GM21515 (cell line): ENCODE measurements around the gene SLC51A.

Experiments used
- ATAC-seq: cut with Tn5 transposase; IDR thresholded peaks from one replicate; pipeline ENCODE4 v1.9.1; 2021; ENCODE audit not compliant: unreplicated experiment

SLC51A gene

GRCh38 chr3:196214783-196215441 is 1.4 kb upstream of the SLC51A start:
- ATAC-seq = no peak

- no peak for ATAC-seq
These were observed 777 bp upstream of the SLC51A start for GRCh38 chr3:196215493-196216020.

DNA sequence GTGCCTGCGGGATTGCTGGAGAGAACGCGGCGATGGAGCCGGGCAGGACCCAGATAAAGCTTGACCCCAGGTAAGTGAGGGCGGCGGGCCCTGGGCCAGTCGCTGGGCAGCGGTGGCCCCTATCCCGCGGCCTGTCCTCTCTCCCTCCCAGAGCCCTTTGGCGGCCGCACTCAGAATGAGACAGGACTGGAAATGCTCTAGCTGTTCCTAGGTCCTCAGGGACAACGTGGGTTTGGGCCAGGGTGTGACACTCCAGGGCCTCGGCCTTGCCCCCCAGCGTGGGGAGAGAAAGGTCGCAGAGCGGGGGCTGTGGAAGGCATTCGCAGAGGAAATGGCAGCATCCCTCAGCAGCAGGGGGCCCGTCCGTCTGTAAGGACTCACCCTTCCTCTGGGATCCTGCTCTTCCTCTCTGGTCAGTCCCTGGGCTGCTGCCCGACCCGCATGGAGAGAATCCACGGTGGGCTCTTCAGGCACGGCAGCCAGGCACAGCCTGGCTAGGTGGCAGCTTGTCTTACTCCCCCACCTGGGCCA is 412 bp downstream of the SLC51A start:
- ATAC-seq = no peak

DNA sequence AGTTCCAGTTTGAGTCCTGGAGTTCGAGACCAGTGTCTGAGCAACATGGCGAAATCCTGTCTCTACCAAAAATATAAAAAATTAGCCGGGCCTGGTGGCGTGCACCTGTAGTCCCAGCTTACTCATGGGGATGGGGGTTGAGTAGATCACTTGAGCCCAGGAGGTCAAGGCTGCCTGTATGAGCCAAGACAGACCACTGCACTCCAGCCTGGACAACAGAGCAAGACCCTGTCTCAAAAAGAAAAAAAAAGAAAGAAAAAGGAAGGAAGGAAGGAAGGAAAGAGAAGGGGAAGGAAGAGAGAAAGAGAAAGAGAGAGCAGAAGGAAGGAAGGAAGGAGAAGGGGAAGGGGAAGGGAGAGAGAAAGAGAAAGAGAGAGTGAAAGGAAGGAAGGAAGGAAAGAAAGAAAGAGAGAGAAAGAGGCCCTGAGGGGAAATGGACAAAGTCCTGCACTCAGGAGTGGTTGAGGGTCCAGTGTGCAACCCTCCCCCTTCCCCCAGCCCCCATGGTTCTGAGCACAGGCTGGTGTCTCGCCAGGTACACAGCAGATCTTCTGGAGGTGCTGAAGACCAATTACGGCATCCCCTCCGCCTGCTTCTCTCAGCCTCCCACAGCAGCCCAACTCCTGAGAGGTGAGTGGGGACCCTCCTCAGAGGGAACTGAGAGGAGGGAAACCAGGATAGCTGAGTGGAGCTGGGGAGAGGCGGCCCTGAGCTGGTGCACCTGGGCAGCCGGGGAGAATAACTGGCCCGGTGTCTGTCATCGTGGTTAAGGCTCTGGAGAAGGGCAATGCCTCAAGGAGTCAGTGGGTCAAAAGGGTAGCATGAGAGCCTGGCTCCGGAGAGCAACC is 1.2 kb downstream of the SLC51A start:
- ATAC-seq = no peak

DNA sequence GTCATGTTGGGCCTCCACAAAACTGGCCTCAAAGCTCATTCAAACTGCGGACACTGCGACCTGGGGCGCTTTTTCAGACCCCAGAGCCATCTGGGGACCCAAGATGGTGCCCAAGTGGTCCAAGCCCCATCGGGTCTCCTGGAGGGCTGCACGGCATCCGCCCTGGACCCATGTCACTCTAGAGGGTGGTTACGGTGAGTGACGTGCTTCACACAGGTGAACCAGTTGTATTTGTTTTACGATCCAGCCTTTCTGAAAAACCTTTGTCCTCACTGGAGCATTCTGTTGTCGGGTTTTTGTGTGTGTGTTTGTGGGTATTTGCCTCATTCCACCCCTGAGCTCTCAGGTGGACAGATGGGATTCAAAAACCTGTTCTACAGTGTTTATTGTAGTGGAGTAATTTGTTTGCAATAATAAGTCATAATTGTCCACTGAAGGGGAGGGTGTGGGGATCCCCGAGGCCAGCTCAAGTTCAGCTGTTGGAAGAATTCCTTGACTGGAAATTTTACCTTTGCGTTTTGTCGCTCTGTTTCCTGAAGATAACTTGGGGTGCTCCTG is 1.9 kb downstream of the SLC51A start:
- no peak for ATAC-seq

DNA sequence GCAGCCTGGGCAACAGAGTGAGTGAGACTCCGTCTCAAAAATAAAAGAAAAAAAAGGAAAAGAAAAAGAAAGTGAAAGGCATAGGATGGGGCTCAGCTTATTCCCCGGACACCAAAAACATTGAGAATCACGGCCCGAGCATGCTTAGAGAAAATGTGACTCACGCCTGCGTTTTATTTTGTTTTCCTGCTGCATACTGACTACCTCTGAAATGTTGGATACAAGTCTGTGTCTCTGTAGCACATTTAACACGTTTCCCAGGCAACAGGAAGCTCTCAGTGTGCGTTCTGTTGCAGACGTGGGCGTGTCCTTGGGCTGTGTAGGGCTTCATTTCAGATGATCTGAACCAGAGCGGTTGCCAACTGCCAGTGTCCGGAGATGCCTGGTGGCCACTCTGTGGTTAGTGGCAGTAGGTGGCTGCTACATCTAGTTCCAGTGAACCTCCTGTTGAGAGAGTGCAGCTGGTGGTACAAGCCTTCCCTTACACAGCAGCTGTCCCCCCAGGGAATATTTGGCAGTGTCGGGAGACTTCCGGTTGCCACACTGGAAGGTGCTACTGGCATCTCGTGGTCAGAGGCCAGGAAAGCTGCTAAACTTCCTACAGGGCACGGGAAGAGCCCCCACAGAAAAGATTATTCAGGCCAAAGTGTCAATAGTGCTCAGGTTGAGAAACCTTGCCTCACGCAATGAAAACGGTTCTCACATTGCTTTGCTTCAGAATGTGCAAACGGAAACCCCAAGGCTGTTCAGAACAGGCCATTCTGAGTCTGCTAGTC is 3.0 kb downstream of the SLC51A start:
- peak; percentile 72 for ATAC-seq

DNA sequence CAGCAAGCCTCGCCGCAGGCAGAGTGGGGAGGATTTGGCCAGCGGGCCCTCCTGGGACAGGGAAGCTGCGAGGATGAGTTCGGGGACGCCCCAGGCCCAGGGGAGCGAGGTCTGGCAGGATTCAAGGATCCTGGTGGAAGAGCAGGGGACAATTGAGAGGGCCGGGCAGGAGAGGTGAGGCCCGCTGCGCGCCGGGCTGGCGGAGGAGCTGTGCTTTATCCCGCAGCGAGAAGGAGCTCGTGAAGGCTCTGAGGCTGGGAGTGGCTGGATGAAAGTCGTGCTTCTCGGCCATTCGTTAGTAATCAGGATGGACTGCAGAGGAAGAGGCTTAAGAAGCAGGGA is 3.6 kb downstream of the SLC51A start:
- no peak for ATAC-seq

DNA sequence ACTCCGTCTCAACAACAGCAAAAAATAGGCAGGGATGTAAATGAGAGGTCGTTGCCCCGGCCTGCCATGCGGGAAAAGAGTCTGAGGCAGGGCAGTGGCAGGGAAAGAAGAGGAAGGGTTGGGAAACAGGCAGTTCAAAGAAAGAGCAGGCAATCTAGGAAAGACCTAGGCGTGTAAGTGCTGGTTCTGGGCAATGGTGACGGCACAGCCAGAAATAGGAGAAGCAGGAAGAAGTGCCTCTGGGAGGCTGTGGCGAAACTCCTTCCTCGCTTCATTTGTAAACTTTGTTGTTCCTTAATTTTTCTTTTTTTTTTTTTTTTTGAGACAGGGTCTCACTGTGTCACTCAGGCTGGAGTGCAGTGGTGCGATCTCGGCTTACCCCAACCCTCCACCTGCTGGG is 4.3 kb downstream of the SLC51A start:
- ATAC-seq = no peak

DNA sequence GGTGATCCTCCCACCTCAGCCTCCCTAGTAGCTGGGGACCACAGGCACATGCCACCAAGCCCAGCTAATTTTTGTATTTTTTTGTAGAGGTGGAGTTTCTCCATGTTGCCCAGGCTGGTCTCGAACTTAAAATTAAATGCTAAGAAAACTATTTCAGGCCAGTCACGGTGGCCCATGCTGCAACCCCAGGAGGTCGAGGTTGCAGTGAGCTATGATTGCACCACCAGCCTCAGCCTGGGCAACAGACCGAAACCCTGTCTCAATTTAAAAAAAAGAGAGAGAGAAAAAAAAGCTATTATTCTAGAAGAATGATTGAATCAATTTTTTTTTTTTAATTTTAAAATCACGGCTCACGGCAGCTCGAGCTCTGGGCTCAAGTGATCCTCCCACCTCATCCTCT is 4.7 kb downstream of the SLC51A start:
- ATAC-seq = no peak

GRCh38 chr3:196222876-196223595 is 6.7 kb downstream of the SLC51A start:
- ATAC-seq = no peak

- no peak for ATAC-seq
These were observed 8.8 kb downstream of the SLC51A start for GRCh38 chr3:196225086-196225485.

- ATAC-seq = no peak
These were observed 9.5 kb downstream of the SLC51A start for GRCh38 chr3:196225763-196226364.

DNA sequence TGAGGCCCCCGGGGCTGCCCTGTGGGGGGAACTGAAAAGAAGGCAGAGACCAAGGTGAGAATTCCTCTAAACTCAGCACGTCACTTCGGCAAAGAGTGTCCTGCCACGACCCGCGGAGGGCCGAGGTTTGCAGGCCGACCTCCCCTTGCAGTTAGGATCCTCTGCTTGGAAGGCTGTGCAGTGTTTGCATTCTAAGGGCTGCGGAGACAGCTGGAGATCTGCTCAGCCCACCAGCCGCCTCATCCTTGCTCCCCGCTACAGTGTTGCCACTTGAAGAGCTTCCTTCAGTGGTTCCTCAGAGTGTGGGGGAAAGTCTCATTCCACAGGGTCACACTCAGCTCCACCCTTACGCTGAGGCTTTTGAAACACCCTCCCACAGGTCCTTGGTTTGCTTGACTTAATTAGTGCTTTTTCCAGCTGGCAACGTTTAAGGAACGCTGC is 10.8 kb downstream of the SLC51A start:
- ATAC-seq = no peak

GRCh38 chr3:196227629-196228493 is 11.5 kb downstream of the SLC51A start:
- no peak for ATAC-seq

DNA sequence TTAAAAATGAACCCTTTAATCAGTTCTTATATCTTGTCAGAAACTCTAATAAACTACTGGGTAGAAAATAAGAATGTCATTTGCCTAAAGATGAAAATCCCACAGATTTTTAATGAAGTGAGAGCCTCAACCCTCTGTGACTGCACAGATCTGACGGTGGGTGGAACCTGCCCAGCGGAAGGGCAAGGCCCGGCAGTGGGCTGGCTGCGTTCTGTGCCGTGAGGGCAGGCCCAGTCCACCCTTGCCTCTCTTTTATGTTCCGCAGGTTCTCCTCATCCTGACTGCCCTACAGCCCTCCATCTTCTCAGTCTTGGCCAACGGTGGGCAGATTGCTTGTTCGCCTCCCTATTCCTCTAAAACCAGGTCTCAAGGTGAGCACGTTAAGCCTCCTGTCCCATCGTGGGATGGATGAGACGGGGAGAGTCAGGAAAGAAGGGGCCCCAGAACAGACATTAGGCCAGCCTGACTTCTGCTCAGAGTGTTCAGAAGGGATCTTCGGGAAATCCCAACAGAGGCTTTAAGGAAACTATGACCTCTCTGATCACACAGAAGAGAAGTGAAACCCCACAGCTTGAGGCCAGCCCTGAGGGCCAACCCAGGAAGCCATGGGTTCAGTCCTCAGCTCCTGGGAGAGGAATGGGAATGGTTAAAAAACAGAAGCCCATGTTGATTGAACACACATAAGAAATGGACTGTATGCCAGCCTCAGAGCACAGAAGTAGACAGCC is 16.0 kb downstream of the SLC51A start:
- no peak for ATAC-seq

DNA sequence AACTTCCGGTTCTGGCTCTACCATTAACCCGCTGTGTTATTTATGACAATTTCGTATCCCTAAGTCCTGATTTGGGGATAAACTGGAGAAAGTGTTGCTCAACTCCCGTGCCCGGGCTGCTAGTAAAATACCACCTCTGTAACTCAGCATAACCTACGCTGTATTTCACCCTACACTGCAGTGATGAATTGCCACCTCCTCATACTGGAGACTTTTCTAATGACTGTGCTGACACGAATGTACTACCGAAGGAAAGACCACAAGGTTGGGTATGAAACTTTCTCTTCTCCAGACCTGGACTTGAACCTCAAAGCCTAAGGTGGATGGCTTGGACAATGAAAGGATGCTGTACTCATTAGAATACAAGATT is 16.5 kb downstream of the SLC51A start:
- no peak for ATAC-seq

DNA sequence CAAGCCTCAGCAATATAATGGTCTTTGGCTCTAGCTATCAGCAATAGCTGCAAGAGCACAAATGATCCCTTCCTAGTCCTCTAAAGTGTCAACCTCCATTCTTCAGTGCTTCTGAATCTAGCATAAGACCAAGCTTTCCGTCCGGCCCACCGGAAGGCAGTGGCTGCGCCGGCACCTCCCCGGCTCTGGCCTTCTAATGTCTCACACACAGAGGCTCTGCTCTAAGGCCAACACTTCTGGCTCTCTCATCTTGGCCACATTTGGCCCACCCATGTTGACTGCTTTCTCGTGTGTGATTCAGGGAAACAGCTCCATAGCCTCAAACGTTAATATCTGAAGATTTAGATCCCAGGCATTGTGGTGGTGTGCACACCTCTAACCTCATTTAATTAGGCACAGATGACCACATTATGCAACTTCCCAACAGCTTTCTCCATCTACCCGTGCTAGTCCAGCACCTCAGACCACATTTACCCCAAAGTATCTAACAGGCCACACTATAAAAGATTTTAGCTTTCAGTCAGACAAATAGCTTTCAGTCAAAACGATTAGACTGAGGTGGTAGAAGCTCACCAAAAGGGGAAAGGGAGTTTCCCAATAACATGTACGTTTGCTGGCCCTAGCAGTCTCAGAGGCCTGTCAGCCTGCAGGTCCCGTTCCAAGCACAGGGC is 19.3 kb downstream of the SLC51A start:
- no peak for ATAC-seq

DNA sequence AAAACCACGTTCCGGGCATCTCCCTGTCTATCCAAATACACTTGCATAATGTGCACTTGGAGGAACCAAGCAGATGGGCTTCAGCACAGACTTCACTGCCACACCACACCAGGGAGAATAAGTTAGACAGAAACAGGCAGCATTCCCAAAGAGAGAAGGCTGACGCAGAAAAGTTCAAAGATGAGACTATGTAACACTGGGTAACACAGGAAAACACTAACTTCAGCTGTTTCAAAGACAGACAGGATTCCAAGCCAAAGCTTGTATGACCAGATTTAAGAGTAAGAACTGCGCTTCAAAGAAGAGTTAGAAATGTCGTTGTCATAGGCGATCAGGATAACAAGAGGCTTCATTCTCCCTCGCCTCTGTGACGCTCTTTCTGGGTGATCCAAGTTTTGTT is 19.9 kb downstream of the SLC51A start:
- ATAC-seq = no peak
